GM21526 (cell line): ENCODE measurements around the gene GDA.
"Not testable (repeated sequence)": the region's sequence is repeated elsewhere in the genome, so short reads cannot be mapped to it uniquely, and the experiment has no call there.

Source experiments
- ATAC-seq: cut with Tn5 transposase; IDR thresholded peaks from one replicate; pipeline ENCODE4 v1.9.1; 2021; ENCODE audit warnings: moderate library complexity; ENCODE audit not compliant: unreplicated experiment, low FRiP score

The GDA gene

DNA sequence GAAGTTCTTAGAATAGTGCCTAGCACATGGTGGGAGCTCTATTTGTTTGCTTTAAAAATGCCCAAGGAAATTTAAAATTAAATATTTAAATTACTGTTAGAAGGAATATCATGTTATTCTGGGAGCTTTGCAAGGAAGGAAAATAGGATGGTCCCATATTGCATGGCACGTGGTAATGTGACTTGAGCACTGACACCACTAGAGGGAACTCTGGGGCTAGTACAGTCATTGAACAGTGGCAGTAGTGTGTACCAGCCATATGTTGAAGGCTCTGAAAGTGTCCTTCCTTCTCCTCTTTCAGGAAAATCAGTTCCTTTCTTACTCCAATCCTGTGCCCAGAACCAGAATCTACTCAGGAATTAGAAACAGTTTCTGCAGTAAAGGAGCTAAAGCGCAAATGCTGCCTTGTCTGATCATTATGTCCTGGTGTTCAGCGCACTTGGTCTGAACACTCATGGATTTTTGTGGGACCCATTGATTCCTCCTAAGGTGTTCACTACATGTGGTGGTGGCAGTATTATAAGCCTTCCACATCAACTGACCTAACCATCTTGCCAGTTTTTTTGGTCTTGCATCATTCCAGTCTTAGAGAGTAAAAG, 54.1 kb downstream of the GDA start:
- no peak for ATAC-seq

GRCh38 chr9:72204062-72204461, 54.8 kb downstream of the GDA start:
- no peak for ATAC-seq

GRCh38 chr9:72205513-72205912, 56.3 kb downstream of the GDA start:
- no peak for ATAC-seq

DNA sequence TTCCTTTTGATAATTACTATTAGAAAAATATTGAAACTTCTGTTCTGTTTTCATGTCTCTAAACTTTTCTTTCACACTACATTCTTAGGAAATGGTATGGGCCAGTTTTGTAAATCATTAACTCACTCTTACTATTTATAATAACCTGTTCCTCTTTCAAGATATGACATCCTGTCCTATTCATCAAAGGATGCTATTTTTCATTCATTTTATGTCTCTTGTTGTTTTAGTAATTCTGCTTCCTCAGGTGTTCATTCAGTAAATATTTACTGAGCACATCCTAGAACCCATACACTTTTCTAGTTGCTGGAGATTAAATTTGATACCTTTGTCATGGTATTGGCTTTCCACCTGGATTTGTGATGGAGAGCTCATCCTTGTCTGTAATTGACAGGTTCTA, 58.0 kb downstream of the GDA start:
- ATAC-seq: no peak

- ATAC-seq: no peak
These were observed 61.3 kb downstream of the GDA start for GRCh38 chr9:72210522-72210921.

DNA sequence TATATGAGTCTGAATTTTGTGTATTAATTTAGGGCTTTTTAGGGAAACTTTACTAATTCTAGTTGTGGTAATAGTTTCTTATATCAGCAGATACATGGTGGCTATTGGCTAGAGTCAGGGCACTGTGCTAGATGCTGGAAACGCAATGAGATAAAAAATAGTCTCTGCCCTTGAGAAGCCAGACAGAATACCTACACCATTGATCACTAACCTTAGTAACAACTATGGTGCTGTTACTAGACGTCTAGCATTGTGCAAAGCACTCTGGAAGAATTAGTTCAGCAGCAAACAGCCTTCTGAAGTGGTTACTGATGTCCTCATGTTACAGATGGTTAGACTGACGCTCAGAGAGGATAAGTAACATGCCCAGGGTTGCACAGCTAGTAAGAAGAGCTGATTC, 61.8 kb downstream of the GDA start:
- no peak for ATAC-seq

GRCh38 chr9:72213906-72214305, 64.7 kb downstream of the GDA start:
- no peak for ATAC-seq

GRCh38 chr9:72217306-72217842, 68.1 kb downstream of the GDA start:
- ATAC-seq: no peak

- no peak for ATAC-seq
These were observed 71.3 kb downstream of the GDA start for GRCh38 chr9:72220589-72220988.

DNA sequence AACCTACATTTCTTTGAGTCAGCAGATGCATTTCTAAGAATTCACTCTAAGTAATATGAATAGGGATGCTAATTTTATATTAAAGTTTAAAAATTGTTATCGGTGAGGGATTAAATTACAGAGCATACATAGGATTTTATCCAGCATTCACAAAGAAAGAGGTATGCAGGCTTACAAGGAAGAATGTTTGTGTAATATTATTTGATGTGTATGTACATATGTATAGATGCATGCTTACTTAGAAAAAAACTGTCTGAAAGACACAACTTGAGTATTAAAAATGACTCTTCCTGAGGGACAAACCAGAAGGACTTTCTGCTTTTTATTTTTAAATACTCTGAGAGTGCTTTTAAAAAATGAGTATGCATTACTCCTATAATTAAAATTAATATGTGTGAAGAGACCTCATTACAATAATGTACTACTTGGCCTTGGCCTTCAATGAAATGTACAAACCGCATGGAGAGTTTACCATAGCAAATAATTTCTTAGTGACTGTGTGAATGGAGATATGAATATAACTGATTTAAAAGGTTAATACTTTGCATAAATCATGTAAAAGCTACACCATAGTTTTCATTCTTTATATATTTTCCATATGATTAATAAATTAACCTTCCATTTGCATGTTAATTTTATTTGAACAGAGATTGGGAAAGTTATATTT, 77.0 kb downstream of the GDA start:
- no peak for ATAC-seq

DNA sequence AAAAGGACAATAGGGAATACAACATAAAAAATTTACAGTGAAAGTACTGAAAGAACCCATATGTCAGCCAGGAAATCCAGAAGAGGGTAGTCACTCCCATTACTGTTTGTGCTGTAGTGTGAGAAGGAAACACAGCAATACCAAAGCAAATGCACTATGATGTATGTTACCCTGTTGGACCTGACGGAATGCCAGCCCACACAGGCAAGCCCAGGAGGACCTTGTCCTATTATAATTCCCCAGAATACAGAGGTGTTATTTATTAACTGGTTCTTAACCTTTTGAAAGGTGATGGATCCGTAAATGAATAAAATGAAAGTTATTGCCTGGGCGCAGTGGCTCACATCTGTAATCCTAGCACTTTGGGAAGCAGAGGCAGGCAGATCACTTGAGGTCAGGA, 79.0 kb downstream of the GDA start:
- no peak for ATAC-seq

DNA sequence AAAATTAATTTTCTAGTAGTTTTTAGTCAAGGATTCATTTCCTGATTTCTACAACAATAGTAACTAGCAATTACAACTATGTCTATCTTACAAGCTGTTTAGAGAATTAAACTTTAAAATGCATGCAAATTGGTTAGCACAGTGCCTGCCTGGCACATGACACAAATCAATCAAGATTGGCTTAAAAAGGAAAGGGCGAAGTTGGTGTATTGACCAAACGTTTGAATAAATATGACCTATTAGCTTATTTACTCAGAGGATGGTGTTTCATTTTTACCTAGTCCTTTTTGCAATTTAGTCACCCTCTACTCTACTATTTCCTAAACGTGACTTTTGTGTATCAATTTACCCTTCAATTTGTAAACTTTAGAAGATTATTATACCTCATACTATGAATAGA, 83.5 kb downstream of the GDA start:
- ATAC-seq: no peak

GRCh38 chr9:72247549-72247948, 98.3 kb downstream of the GDA start:
- ATAC-seq: no peak

GRCh38 chr9:72251589-72251988, 102.3 kb downstream of the GDA start:
- no peak for ATAC-seq

- no peak for ATAC-seq
These were observed 105.8 kb downstream of the GDA start for GRCh38 chr9:72254901-72255545.

DNA sequence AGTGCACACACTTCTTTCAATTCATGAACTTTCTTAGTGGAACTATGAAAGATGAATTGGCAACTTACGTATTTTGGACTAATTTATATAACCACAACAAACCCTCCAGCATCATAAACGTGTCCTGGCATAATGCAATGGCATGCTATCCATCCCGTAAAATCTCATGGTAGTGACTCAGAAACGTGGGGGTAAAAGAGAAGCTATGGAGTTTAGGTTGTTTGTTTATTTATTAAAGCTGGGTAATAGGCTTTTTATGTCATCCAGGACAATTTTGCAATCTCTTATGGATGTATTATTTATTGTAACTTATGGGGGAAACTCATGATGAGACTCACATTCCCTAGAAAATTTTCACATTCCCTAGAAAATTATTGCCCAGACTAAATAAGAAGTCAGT, 106.3 kb downstream of the GDA start:
- no peak for ATAC-seq

GRCh38 chr9:72256931-72257330, 107.7 kb downstream of the GDA start:
- no peak for ATAC-seq

DNA sequence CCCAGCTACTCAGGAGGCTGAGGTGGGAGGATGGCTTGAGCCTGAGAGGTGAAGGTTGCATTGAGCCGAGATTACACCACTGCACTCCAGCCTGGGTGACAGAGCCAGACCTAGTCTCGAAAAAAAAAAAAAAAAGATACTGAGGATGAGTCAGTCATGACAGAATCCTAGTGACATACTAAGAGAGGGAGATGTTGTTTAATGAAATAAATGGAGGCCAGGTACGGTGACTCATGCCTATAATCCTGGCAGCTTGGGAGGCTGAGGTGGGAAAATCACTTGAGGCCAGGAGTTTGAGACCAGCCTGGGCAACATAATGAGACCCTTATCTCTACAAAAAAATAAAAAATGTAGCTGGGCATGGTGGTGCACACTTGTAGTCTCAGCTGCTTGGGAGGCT, 108.6 kb downstream of the GDA start:
- no peak for ATAC-seq

DNA sequence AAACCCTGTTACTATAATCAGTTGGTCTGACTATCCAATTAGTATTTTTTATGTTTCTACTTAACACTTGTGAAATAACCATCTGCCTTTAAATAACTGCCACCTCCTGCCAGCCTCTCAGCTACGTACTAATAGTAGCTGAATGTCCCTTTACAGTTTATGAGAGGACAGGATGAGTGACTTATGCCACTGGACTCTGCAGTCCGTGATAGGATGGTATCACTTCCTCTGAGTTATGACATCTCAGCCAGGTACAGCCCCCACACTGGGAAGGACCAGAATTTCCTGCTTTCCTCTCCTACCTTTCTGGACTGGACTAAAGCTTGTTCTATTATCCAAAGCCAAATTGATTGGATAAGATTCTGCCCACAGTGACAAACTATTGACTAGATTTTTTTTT, 112.8 kb downstream of the GDA start:
- no peak for ATAC-seq

GRCh38 chr9:72263572-72263971, 114.3 kb downstream of the GDA start:
- no peak for ATAC-seq

DNA sequence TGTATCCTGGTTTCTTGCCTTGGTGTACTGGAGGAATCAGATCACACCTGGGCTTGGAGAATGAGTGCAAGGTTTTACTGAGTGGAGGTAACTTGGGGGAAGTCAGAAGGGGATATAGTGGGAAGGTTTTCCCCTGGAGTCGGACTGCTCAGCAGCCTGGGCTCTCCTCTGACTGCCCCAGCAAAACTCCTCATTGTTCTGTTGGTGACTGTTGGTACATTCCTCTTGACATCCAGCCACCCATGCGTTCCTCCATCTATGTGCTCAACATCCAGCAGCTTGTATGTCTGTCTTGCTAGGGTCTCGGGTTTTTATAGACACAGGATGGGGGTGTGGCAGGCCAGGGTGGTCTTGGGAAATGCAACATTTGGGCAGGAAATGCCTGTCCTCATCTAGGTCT, 119.7 kb downstream of the GDA start:
- no peak for ATAC-seq

GRCh38 chr9:72270359-72270758, 121.1 kb downstream of the GDA start:
- ATAC-seq: not testable (repeated sequence)
